ENCODE results near the gene KLHDC4. TPM values are rescaled to one million over a fixed set of nuclear protein-coding genes. Genes with fewer than 3 reads are reported as not detected.
"Not testable (repeated sequence)": the region's sequence is repeated elsewhere in the genome, so short reads cannot be mapped to it uniquely, and the experiment has no call there.

KLHDC4 gene
- total and polyA plus RNA-seq, 4 experiments from 2014 or later: 16.3 to 90.0 (median 50.2) TPM

GRCh38 chr16:87794485-87795078, 28.8 kb upstream of the KLHDC4 start:
- Mint-ChIP-seq H3K4me3 (no peak overlapping the region), H3K27me3 (no peaks in the 10 kb centered on the region), H3K27ac (no peak overlapping the region), H3K9me3 (peaks cover 0 to 4% (median 0%) of the 10 kb centered on the region in 8 donors), H3K4me1 (no peaks in the 10 kb centered on the region), H3K36me3 (no peaks in the 10 kb centered on the region)
- Histone ChIP-seq H3K4me1 (ENCODE audit: insufficient read depth, low read length) (no peaks in the 10 kb centered on the region), H3K27ac (ENCODE audit: low read depth, low read length) (no peak overlapping the region), H3K27me3 (ENCODE audit: insufficient read depth, low read length) (no peaks in the 10 kb centered on the region), H3K9me3 (ENCODE audit: control insufficient read depth in 1 of 2, low read length in 2 of 2) (no peaks in the 10 kb centered on the region), H3K36me3 (ENCODE audit: insufficient read depth, low read length) (no peaks in the 10 kb centered on the region), H3K4me3 (ENCODE audit: low read length in 2 of 2) (no peak overlapping the region)
- intact Hi-C loops (cut with micrococcal nuclease): no loop called here
- ChIA-PET CTCF (ENCODE audit: partially characterized antibody) (interaction anchor here (7.6 kb wide), 1 partner anchor 14 kb away, joined by 63 read pairs; no protein-coding TSS in a partner anchor), POLR2A (ENCODE audit: partially characterized antibody) (no interaction called here)
- no peak for DNase-seq

- Histone ChIP-seq H3K4me1 (ENCODE audit: insufficient read depth, low read length) (no peaks in the 10 kb centered on the region), H3K27me3 (ENCODE audit: insufficient read depth, low read length) (no peaks in the 10 kb centered on the region), H3K36me3 (ENCODE audit: insufficient read depth, low read length) (no peaks in the 10 kb centered on the region), H3K27ac (ENCODE audit: low read depth, low read length) (no peak overlapping the region), H3K9me3 (ENCODE audit: control insufficient read depth in 1 of 2, low read length in 2 of 2) (no peaks in the 10 kb centered on the region), H3K4me3 (ENCODE audit: low read length in 2 of 2) (no peak overlapping the region)
- DNase-seq: no peak
- intact Hi-C loops (cut with micrococcal nuclease): no loop called here
- Mint-ChIP-seq H3K36me3 (no peaks in the 10 kb centered on the region), H3K27ac (peak overlapping the region in 1 of 7 donors; percentile 27), H3K27me3 (no peaks in the 10 kb centered on the region), H3K9me3 (no peaks in the 10 kb centered on the region), H3K4me3 (no peak overlapping the region), H3K4me1 (no peaks in the 10 kb centered on the region)
- POLR2A ChIA-PET (ENCODE audit: partially characterized antibody): no interaction called here
- CTCF ChIA-PET (ENCODE audit: partially characterized antibody): interaction anchor here (0.7 to 7.6 kb wide), 3 partner anchors 12 to 79 kb away, joined by 4 to 63 read pairs (median 5); no protein-coding TSS in a partner anchor
These were observed 26.4 kb upstream of the KLHDC4 start for GRCh38 chr16:87792205-87792565.

GRCh38 chr16:87791295-87792204, 25.8 kb upstream of the KLHDC4 start:
- H3K4me1 Mint-ChIP-seq: no peaks in the 10 kb centered on the region
- ChIA-PET POLR2A (ENCODE audit: partially characterized antibody) (no interaction called here), CTCF (ENCODE audit: partially characterized antibody) (interaction anchor here (0.7 to 7.6 kb wide), 3 partner anchors 11 to 80 kb away, joined by 4 to 63 read pairs (median 5); no protein-coding TSS in a partner anchor)
- intact Hi-C loops (cut with micrococcal nuclease): no loop called here
- H3K27me3 Mint-ChIP-seq: no peaks in the 10 kb centered on the region
- no peaks in the 10 kb centered on the region for H3K36me3 ChIP-seq (ENCODE audit: insufficient read depth, low read length)
- no peak overlapping the region for H3K27ac Mint-ChIP-seq
- no peaks in the 10 kb centered on the region for H3K4me1 ChIP-seq (ENCODE audit: insufficient read depth, low read length)
- H3K27ac ChIP-seq (ENCODE audit: low read depth, low read length): no peak overlapping the region
- no peaks in the 10 kb centered on the region for H3K9me3 Mint-ChIP-seq
- H3K4me3 ChIP-seq (ENCODE audit: low read length in 2 of 2): no peak overlapping the region
- no peaks in the 10 kb centered on the region for H3K36me3 Mint-ChIP-seq
- DNase-seq: no peak
- no peaks in the 10 kb centered on the region for H3K9me3 ChIP-seq (ENCODE audit: control insufficient read depth in 1 of 2, low read length in 2 of 2)
- H3K4me3 Mint-ChIP-seq: no peak overlapping the region
- H3K27me3 ChIP-seq (ENCODE audit: insufficient read depth, low read length): no peaks in the 10 kb centered on the region

- H3K9me3 Mint-ChIP-seq: no peaks in the 10 kb centered on the region
- Histone ChIP-seq H3K27ac (ENCODE audit: low read depth, low read length) (no peak overlapping the region), H3K9me3 (ENCODE audit: control insufficient read depth in 1 of 2, low read length in 2 of 2) (no peaks in the 10 kb centered on the region), H3K4me3 (ENCODE audit: low read length in 2 of 2) (no peak overlapping the region), H3K4me1 (ENCODE audit: insufficient read depth, low read length) (no peaks in the 10 kb centered on the region), H3K27me3 (ENCODE audit: insufficient read depth, low read length) (no peaks in the 10 kb centered on the region), H3K36me3 (ENCODE audit: insufficient read depth, low read length) (no peaks in the 10 kb centered on the region)
- ChIA-PET CTCF (ENCODE audit: partially characterized antibody) (interaction anchor here (0.5 to 7.6 kb wide), 3 partner anchors 10 to 125 kb away, joined by 3 to 63 read pairs (median 3); no protein-coding TSS in a partner anchor), POLR2A (ENCODE audit: partially characterized antibody) (no interaction called here)
- DNase-seq: no peak
- H3K27me3 Mint-ChIP-seq: no peaks in the 10 kb centered on the region
- no peak overlapping the region for H3K4me3 Mint-ChIP-seq
- H3K27ac Mint-ChIP-seq: no peak overlapping the region
- no peaks in the 10 kb centered on the region for H3K4me1 Mint-ChIP-seq
- intact Hi-C loops (cut with micrococcal nuclease): no loop called here
- no peaks in the 10 kb centered on the region for H3K36me3 Mint-ChIP-seq
These were observed 24.7 kb upstream of the KLHDC4 start for GRCh38 chr16:87790292-87791100.

GRCh38 chr16:87789437-87790291, 23.9 kb upstream of the KLHDC4 start:
- Mint-ChIP-seq H3K27me3 (no peaks in the 10 kb centered on the region), H3K4me3 (no peak overlapping the region), H3K9me3 (no peaks in the 10 kb centered on the region), H3K36me3 (no peaks in the 10 kb centered on the region), H3K4me1 (no peaks in the 10 kb centered on the region), H3K27ac (no peak overlapping the region)
- intact Hi-C loops (cut with micrococcal nuclease): no loop called here
- Histone ChIP-seq H3K4me1 (ENCODE audit: insufficient read depth, low read length) (no peaks in the 10 kb centered on the region), H3K4me3 (ENCODE audit: low read length in 2 of 2) (no peak overlapping the region), H3K27ac (ENCODE audit: low read depth, low read length) (no peak overlapping the region), H3K9me3 (ENCODE audit: control insufficient read depth in 1 of 2, low read length in 2 of 2) (no peaks in the 10 kb centered on the region), H3K27me3 (ENCODE audit: insufficient read depth, low read length) (no peaks in the 10 kb centered on the region), H3K36me3 (ENCODE audit: insufficient read depth, low read length) (no peaks in the 10 kb centered on the region)
- DNase-seq: no peak
- ChIA-PET CTCF (ENCODE audit: partially characterized antibody) (interaction anchor here (0.5 to 7.6 kb wide), 3 partner anchors 9 to 126 kb away, joined by 3 to 63 read pairs (median 3); no protein-coding TSS in a partner anchor), POLR2A (ENCODE audit: partially characterized antibody) (no interaction called here)

- H3K4me1 ChIP-seq (ENCODE audit: insufficient read depth, low read length); H3K9me3 Mint-ChIP-seq; H3K27ac ChIP-seq (ENCODE audit: low read depth, low read length); H3K27ac Mint-ChIP-seq; intact Hi-C loops (cut with micrococcal nuclease); H3K4me1 Mint-ChIP-seq; H3K9me3 ChIP-seq (ENCODE audit: control insufficient read depth in 1 of 2, low read length in 2 of 2); H3K27me3 ChIP-seq (ENCODE audit: insufficient read depth, low read length); H3K4me3 Mint-ChIP-seq; H3K36me3 Mint-ChIP-seq; H3K4me3 ChIP-seq (ENCODE audit: low read length in 2 of 2); POLR2A ChIA-PET (ENCODE audit: partially characterized antibody); DNase-seq; H3K36me3 ChIP-seq (ENCODE audit: insufficient read depth, low read length); H3K27me3 Mint-ChIP-seq: not testable (repeated sequence)
- CTCF ChIA-PET (ENCODE audit: partially characterized antibody): interaction anchor here (1.2 to 7.6 kb wide), 2 partner anchors 9 to 82 kb away, joined by 3 to 63 read pairs; no protein-coding TSS in a partner anchor
These were observed 23.1 kb upstream of the KLHDC4 start for GRCh38 chr16:87788730-87789436.

Measured in CD4-positive, alpha-beta memory T cell (primary cell).